Chondrocyte (in vitro differentiated cells): Measurements from ENCODE around the gene FAT1. TPM values are rescaled to one million over a fixed set of nuclear protein-coding genes. Genes with fewer than 3 reads are reported as not detected.

Experiments used
- DNase-seq: peaks from one replicate; pipeline ENCODE4 v3.0.0; 2021; ENCODE audit warnings: mixed read lengths, low spot score
- H3K27ac Mint-ChIP-seq: one replicate; pipeline ENCODE4 v1.8.0; 2021; ENCODE audit warnings: mild to moderate bottlenecking, moderate library complexity, mixed read lengths; ENCODE audit not compliant: unreplicated experiment
- H3K27me3 Mint-ChIP-seq: 2 replicates; pipeline ENCODE4 v1.8.0; 2021; ENCODE audit warnings: low read depth, mixed read lengths
- H3K36me3 Mint-ChIP-seq: 2 replicates; pipeline ENCODE4 v1.8.0; 2021; ENCODE audit warnings: low read depth, mixed read lengths
- H3K4me1 Mint-ChIP-seq: 2 replicates; pipeline ENCODE4 v1.8.0; 2021; ENCODE audit warnings: low read depth, mild to moderate bottlenecking, mixed read lengths
- H3K4me3 Mint-ChIP-seq: one replicate; pipeline ENCODE4 v1.8.0; 2021; ENCODE audit warnings: mild to moderate bottlenecking, moderate library complexity, mixed read lengths; ENCODE audit not compliant: unreplicated experiment
- H3K9me3 Mint-ChIP-seq: 2 replicates; pipeline ENCODE4 v1.8.0; 2021; ENCODE audit warnings: low read depth, mixed read lengths
- total RNA-seq: library from RNA; stranded (reverse); gene quantifications from 3 replicates; pipeline ENCODE4 v1.2.1, GENCODE V29; 2021
- TF ChIP-seq, protein P1 (sequence below): fragments of 200-600 bp; sonication (generic); IDR thresholded peaks from 2 replicates; pipeline ENCODE4 v1.5.0; 2021; ENCODE audit warnings: antibody characterized with exemption, mild to moderate bottlenecking, moderate library complexity

The FAT1 gene
- total RNA-seq, 1 donor from 2014 or later: 671 TPM

DNA sequence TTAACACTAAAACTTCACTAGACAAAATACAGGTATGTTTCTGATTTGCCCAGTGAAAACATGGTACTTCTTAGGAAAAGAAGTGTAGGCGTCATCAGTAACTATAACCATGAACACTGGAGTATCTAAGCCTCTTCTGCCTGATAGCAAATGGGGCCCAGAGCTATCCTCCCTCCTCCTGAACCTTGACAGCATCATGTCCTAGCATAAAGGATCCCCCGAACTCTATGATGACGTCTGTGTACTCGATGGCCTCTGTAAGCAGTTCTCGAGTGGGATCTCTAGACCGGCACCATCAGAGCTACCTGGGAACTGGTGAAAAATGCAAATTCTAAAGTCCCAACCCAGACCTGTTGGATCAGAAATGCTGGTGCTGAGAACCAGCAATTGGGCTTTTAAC, 132.0 kb downstream of the FAT1 start:
- peak overlapping the region; percentile 15 for H3K27ac Mint-ChIP-seq
- peaks cover 2% of the 10 kb centered on the region for H3K4me1 Mint-ChIP-seq
- H3K27me3 Mint-ChIP-seq: no peaks in the 10 kb centered on the region
- no peak overlapping the region for H3K4me3 Mint-ChIP-seq
- peaks cover 46% of the 10 kb centered on the region for H3K36me3 Mint-ChIP-seq
- no peaks in the 10 kb centered on the region for H3K9me3 Mint-ChIP-seq
- DNase-seq: no peak
- TF ChIP-seq, protein P1, sequence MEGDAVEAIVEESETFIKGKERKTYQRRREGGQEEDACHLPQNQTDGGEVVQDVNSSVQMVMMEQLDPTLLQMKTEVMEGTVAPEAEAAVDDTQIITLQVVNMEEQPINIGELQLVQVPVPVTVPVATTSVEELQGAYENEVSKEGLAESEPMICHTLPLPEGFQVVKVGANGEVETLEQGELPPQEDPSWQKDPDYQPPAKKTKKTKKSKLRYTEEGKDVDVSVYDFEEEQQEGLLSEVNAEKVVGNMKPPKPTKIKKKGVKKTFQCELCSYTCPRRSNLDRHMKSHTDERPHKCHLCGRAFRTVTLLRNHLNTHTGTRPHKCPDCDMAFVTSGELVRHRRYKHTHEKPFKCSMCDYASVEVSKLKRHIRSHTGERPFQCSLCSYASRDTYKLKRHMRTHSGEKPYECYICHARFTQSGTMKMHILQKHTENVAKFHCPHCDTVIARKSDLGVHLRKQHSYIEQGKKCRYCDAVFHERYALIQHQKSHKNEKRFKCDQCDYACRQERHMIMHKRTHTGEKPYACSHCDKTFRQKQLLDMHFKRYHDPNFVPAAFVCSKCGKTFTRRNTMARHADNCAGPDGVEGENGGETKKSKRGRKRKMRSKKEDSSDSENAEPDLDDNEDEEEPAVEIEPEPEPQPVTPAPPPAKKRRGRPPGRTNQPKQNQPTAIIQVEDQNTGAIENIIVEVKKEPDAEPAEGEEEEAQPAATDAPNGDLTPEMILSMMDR: no peak

DNA sequence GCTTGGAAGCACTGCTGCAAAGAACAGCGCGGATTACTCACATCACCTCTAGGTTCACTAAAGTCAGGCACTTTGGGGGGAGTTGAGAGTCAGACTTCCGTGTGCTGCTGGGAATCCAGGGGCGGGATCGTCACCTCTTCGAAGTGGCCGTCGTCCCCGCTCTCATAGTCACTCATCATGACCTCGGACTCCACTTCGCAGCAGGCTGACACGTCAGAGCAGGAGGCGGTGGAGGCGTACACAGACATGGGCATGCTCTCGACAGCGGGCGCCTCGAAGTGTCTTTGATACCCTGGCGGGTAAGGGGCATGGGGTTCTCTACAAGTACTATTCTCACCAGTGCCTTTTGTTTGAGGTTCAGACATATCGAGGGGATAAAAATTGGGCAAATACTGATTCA, 135.2 kb downstream of the FAT1 start:
- Mint-ChIP-seq H3K27me3 (no peaks in the 10 kb centered on the region), H3K4me3 (no peak overlapping the region), H3K27ac (peak overlapping the region; percentile 38), H3K9me3 (no peaks in the 10 kb centered on the region), H3K36me3 (peaks cover 43% of the 10 kb centered on the region), H3K4me1 (peaks cover 23% of the 10 kb centered on the region)
- TF ChIP-seq, protein P1: no peak
- no peak for DNase-seq

DNA sequence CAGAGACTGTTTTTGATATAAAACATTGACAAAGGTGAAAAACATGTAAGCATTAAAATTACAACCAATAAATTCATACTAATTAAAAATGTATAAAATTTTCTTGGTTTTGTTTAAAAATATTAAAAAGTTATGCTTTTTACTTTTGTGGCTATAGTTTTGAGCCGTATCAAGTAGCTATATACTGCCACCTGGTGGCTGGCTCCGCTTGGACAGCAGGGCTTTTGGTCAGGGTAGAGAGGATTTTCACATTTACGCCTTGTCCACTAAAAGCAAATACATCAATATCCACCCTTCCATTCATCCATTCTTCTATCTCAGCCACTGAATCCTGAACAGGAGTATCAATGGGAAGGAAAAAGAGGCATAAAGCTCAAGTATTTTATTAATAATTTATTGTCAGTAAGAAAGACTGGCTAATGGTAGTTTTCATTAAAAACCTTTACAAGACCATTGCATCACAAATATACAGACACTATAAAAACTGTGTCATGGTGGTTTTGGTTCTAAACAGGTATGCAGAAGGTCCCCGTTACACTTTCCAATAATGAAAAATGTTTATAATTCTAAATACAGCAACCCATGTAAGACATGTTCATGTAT, 136.1 kb downstream of the FAT1 start:
- no peak for DNase-seq
- TF ChIP-seq, protein P1: peak; percentile 99
- Mint-ChIP-seq H3K4me1 (peaks cover 23% of the 10 kb centered on the region), H3K27ac (peak overlapping the region; percentile 42), H3K9me3 (no peaks in the 10 kb centered on the region), H3K36me3 (peaks cover 41% of the 10 kb centered on the region), H3K4me3 (no peak overlapping the region), H3K27me3 (no peaks in the 10 kb centered on the region)

DNA sequence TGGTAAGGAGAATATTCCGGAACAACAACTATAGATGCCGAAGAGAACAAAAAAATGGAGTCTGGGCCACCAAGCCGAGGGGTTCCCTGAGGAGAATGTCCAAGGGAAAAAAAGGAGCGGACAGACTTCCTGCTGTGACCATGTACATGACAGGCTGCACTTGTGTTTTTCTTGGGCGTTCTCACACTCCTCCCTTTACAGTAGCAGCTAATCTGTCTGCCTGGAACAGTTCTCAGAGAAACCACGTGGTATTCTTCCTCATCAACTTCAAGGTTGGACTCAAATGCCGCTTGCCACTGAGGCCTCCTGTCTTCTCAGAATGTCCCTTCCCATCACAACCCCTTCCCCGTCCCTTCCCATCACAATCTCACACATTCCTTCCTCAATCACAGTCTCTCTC, 137.5 kb downstream of the FAT1 start:
- peaks cover 23% of the 10 kb centered on the region for H3K4me1 Mint-ChIP-seq
- no peak overlapping the region for H3K4me3 Mint-ChIP-seq
- TF ChIP-seq, protein P1: no peak
- H3K27me3 Mint-ChIP-seq: no peaks in the 10 kb centered on the region
- H3K36me3 Mint-ChIP-seq: peaks cover 42% of the 10 kb centered on the region
- peak overlapping the region; percentile 90 for H3K27ac Mint-ChIP-seq
- no peak for DNase-seq
- no peaks in the 10 kb centered on the region for H3K9me3 Mint-ChIP-seq

DNA sequence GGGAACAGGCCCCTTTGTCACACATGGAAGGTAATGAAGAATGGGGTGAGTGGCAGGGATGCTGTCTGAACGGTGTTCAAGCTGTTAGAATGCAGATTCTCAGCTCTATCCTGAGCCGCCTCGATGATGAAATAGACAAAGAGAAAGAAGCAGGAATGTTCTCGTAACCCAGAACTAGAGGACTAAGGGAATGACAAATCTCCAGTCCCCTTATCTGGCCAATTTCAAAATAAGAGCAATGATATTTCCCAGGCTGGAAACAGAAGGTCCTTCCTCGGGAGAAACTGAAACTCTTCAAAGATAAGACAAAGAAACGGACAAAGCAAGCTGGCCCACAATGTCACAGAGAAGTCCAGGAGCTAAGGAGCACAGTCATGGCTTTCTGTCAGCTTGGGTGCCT, 138.7 kb downstream of the FAT1 start:
- no peak for DNase-seq
- Mint-ChIP-seq H3K4me1 (peaks cover 23% of the 10 kb centered on the region), H3K27ac (peak overlapping the region; percentile 30), H3K9me3 (no peaks in the 10 kb centered on the region), H3K27me3 (no peaks in the 10 kb centered on the region), H3K36me3 (peaks cover 40% of the 10 kb centered on the region), H3K4me3 (no peak overlapping the region)
- TF ChIP-seq, protein P1: no peak
